ENCODE results near the gene CEBPB. TPM values are rescaled to one million over a fixed set of nuclear protein-coding genes. Genes with fewer than 3 reads are reported as not detected.
"Not testable (repeated sequence)": the region's sequence is repeated elsewhere in the genome, so short reads cannot be mapped to it uniquely, and the experiment has no call there.

CEBPB gene
- total RNA-seq, 2 donors from 2014 or later = 153 to 167 TPM

DNA sequence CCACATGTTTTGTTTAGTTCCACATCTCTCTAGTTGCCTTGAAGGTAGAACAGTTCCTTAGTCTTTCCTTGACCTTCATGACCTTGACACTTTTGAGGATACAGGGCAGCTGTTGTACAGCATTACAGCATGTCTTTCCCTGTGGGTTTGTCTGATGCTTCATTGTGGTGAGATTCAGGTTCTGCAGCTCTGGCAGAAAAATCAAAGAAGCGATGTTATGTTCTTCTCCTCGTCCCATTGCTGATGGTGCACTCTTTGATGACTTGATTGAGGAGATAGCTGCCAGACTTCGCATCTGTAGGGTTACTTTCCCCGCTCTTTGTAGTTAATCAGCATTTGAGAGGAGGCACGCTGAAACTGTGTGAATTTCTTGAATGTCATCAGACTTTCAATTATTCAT lies 12.0 kb downstream of the CEBPB start:
- DNase-seq (ENCODE audit: low spot score) (no peak), ATAC-seq (no peak)
- Mint-ChIP-seq H3K27me3 (no peaks in the 10 kb centered on the region), H3K36me3 (peaks cover 9% of the 10 kb centered on the region), H3K4me1 (ENCODE audit: low read depth in 2 of 2) (peaks cover 4 to 14% of the 10 kb centered on the region in 2 donors), H3K9me3 (peaks cover 5% of the 10 kb centered on the region), H3K27ac (no peak overlapping the region), H3K4me3 (no peak overlapping the region)

GRCh38 chr20:50203951-50204937 lies 13.6 kb downstream of the CEBPB start:
- no peak for ATAC-seq
- Mint-ChIP-seq H3K27ac (peak overlapping the region in 1 of 2 donors; percentile 47), H3K9me3 (peaks cover 5% of the 10 kb centered on the region), H3K36me3 (peaks cover 9% of the 10 kb centered on the region), H3K4me3 (no peak overlapping the region), H3K4me1 (ENCODE audit: low read depth in 2 of 2) (peaks cover 4 to 10% of the 10 kb centered on the region in 2 donors), H3K27me3 (no peaks in the 10 kb centered on the region)
- DNase-seq (ENCODE audit: low spot score) = no peak

DNA sequence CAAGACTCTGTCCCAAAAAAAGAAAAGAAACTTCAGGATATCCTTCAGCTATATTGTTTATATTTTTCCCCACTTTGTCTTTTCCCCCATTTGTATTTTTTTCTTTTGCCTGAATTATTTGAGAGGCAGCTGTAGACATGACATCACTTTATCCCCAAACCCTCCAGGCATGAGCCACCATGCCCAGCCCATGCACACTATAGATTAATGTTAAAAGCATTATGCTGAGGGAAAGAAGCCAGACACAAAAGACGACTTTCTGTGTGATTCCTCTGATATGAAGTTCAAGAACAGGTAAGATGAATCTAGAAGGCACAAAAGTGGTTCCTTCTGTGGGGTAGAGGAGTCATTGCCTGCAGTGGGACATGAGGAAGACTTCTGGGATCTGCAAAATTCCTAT lies 16.4 kb downstream of the CEBPB start:
- H3K27me3 Mint-ChIP-seq = peaks cover 0 to 3% of the 10 kb centered on the region in 2 donors
- peaks cover 5% of the 10 kb centered on the region for H3K9me3 Mint-ChIP-seq
- no peak overlapping the region for H3K27ac Mint-ChIP-seq
- ATAC-seq = no peak
- peaks cover 9% of the 10 kb centered on the region for H3K36me3 Mint-ChIP-seq
- no peak for DNase-seq (ENCODE audit: low spot score)
- peaks cover 0 to 12% of the 10 kb centered on the region in 2 donors for H3K4me1 Mint-ChIP-seq (ENCODE audit: low read depth in 2 of 2)
- no peak overlapping the region for H3K4me3 Mint-ChIP-seq

GRCh38 chr20:50208085-50208491 lies 17.5 kb downstream of the CEBPB start:
- Mint-ChIP-seq H3K4me1 (ENCODE audit: low read depth in 2 of 2) (peaks cover under 1 to 9% of the 10 kb centered on the region in 2 donors), H3K27me3 (peaks cover 1 to 3% of the 10 kb centered on the region in 2 donors), H3K4me3 (no peak overlapping the region), H3K27ac (no peak overlapping the region), H3K36me3 (peaks cover 9% of the 10 kb centered on the region), H3K9me3 (peaks cover 5% of the 10 kb centered on the region)
- DNase-seq (ENCODE audit: low spot score) (no peak), ATAC-seq (no peak)

DNA sequence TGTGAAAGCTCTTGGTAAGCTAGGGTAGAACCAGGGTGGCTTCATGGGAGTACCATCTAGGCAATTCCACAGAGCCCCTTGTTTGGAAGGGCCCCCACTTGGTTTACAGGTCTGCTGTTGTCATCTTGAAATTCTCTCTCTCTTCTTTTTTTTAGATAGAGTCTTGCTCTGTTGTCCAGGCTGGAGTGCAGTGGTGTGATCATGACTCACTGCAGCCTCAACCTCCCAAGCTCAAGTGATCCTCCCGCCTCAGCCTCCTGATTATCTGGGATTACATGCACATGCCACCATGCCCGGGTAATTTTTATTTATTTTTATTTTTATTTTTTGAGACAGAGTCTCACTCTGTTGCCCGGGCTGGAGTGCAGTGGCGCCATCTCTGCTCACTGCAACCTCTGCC lies 18.2 kb downstream of the CEBPB start:
- not testable (repeated sequence) for H3K27me3 Mint-ChIP-seq; H3K27ac Mint-ChIP-seq; H3K9me3 Mint-ChIP-seq; DNase-seq (ENCODE audit: low spot score); H3K4me3 Mint-ChIP-seq; ATAC-seq; H3K36me3 Mint-ChIP-seq
- H3K4me1 Mint-ChIP-seq (ENCODE audit: low read depth in 2 of 2) = peaks cover 7 to 12% of the 10 kb centered on the region in 2 donors

DNA sequence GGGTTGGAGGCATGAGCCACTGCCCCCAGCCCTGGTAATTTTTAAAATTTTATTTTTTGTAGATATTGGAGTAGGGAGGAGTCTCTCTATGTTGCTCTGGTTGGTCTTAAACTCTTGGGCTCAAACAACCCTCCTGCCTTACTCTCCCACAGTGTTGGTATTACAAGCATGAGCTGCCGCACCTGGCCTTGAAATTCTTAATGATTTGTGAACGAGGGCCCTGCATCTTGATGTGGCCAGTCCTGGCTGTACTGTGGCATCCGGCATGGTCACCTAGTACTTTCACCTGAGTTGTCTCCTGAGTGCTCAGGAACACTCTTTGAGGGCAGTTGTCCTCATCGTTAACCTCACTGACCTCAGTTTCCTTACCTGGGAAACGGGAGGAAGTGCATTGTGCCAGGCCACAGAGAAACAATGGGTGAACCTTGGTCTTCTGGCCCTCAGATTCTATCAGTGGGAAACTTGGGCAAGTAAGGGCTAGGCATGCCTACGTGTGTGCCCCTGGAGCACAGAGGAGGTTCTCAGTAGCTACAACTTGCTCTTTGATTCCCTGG lies 19.5 kb downstream of the CEBPB start:
- no peak overlapping the region for H3K27ac Mint-ChIP-seq
- H3K4me3 Mint-ChIP-seq = no peak overlapping the region
- no peaks in the 10 kb centered on the region for H3K9me3 Mint-ChIP-seq
- peaks cover 11 to 13% of the 10 kb centered on the region in 2 donors for H3K4me1 Mint-ChIP-seq (ENCODE audit: low read depth in 2 of 2)
- no peak for DNase-seq (ENCODE audit: low spot score)
- no peak for ATAC-seq
- no peaks in the 10 kb centered on the region for H3K36me3 Mint-ChIP-seq
- peaks cover 16 to 17% of the 10 kb centered on the region in 2 donors for H3K27me3 Mint-ChIP-seq

GRCh38 chr20:50211091-50211490 lies 20.5 kb downstream of the CEBPB start:
- Mint-ChIP-seq H3K9me3 (no peaks in the 10 kb centered on the region), H3K4me1 (ENCODE audit: low read depth in 2 of 2) (peaks cover 11 to 13% of the 10 kb centered on the region in 2 donors), H3K36me3 (no peaks in the 10 kb centered on the region), H3K27ac (no peak overlapping the region), H3K4me3 (no peak overlapping the region), H3K27me3 (peaks cover 21 to 22% of the 10 kb centered on the region in 2 donors)
- ATAC-seq (no peak), DNase-seq (ENCODE audit: low spot score) (no peak)

DNA sequence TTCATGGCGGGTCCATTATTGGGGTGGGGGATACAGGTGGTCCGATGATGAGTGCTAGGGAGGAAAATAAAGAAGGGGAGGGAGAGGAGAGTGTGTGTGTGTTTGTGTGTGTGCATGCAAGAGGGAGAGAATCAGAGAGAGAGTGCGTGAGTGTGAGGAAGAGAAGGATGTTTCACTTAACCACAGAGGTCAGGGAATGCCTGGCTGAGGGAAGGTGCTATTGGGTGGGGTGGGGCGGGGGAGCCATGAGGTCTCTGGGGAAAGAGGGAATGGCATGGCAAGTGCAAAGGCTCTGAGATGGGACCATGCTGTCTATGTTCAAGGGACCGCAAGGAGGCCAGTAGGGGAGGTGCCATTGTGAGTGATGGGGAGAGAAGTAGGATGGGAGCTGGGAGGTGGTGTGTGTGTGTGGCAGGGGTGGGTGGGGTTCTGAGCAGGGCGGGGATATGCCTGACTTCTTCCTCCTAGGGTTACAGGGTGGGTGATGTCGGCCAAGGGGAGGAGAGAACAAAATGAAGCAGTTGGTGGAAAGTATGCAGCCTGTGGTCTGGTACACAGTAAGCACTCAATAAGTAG lies 23.0 kb downstream of the CEBPB start:
- H3K9me3 Mint-ChIP-seq = no peaks in the 10 kb centered on the region

GRCh38 chr20:50214226-50215024 lies 23.8 kb downstream of the CEBPB start:
- Mint-ChIP-seq H3K9me3 (no peaks in the 10 kb centered on the region), H3K4me1 (ENCODE audit: low read depth in 2 of 2) (peaks cover 11 to 12% of the 10 kb centered on the region in 2 donors), H3K36me3 (no peaks in the 10 kb centered on the region), H3K4me3 (no peak overlapping the region), H3K27me3 (peaks cover 21 to 24% of the 10 kb centered on the region in 2 donors), H3K27ac (peak overlapping the region in 1 of 2 donors; percentile 72)
- ATAC-seq (no peak), DNase-seq (ENCODE audit: low spot score) (no peak)

More for the DNA sequence above, 23.0 kb downstream of the CEBPB start:
- H3K4me3 Mint-ChIP-seq = no peak overlapping the region
- DNase-seq (ENCODE audit: low spot score) (no peak), ATAC-seq (no peak)
- H3K36me3 Mint-ChIP-seq = no peaks in the 10 kb centered on the region
- H3K27me3 Mint-ChIP-seq = peaks cover 21 to 24% of the 10 kb centered on the region in 2 donors
- no peak overlapping the region for H3K27ac Mint-ChIP-seq
- H3K4me1 Mint-ChIP-seq (ENCODE audit: low read depth in 2 of 2) = peaks cover 10 to 11% of the 10 kb centered on the region in 2 donors

GRCh38 chr20:50215101-50215690 lies 24.6 kb downstream of the CEBPB start:
- Mint-ChIP-seq H3K27me3 (peaks cover 21 to 24% of the 10 kb centered on the region in 2 donors), H3K9me3 (no peaks in the 10 kb centered on the region), H3K4me3 (no peak overlapping the region), H3K36me3 (no peaks in the 10 kb centered on the region), H3K27ac (peak overlapping the region; percentile 21 to 72), H3K4me1 (ENCODE audit: low read depth in 2 of 2) (peaks cover 15 to 16% of the 10 kb centered on the region in 2 donors)
- ATAC-seq = no peak
- DNase-seq (ENCODE audit: low spot score) = no peak

GRCh38 chr20:50215926-50216325 lies 25.3 kb downstream of the CEBPB start:
- ATAC-seq (no peak), DNase-seq (ENCODE audit: low spot score) (no peak)
- peaks cover 21 to 23% of the 10 kb centered on the region in 2 donors for H3K27me3 Mint-ChIP-seq
- H3K36me3 Mint-ChIP-seq = no peaks in the 10 kb centered on the region
- H3K27ac Mint-ChIP-seq = no peak overlapping the region
- H3K9me3 Mint-ChIP-seq = no peaks in the 10 kb centered on the region
- peaks cover 16 to 17% of the 10 kb centered on the region in 2 donors for H3K4me1 Mint-ChIP-seq (ENCODE audit: low read depth in 2 of 2)
- no peak overlapping the region for H3K4me3 Mint-ChIP-seq

DNA sequence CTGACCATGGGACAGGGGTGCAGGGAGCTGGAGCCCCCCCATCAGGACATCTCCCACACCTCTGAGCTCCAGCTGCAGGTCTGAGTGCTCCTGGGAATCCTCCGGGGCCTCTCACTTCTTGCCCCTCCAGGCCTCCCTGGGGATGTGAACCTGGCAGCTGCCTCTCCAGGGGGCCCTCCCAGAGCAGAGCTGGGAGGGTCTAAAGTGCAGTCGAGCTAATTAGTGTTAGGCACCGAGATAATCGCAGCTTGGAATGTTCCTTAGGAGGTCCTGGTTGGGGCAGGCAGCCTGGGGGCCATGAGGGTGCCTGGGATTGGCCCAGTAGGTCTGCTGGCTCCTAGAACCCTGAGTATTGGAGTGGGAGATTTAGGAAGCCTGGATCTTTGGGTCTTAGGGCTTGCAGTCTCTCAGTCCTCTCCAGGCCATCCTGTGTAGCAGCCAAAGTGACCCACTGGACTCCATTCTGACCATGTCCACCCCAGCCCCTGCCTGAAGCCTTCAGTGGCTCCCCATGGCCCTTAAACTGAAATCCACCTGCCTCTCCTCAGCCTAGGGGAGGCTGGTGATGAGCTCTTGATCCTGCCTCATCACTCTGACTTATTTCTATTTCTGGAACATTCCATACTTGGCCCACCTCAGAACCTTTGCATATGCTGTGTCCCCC lies 26.0 kb downstream of the CEBPB start:
- no peaks in the 10 kb centered on the region for H3K36me3 Mint-ChIP-seq
- H3K27me3 Mint-ChIP-seq = peaks cover 21% of the 10 kb centered on the region in 2 donors
- peaks cover 14 to 17% of the 10 kb centered on the region in 2 donors for H3K4me1 Mint-ChIP-seq (ENCODE audit: low read depth in 2 of 2)
- H3K27ac Mint-ChIP-seq = no peak overlapping the region
- no peak overlapping the region for H3K4me3 Mint-ChIP-seq
- ATAC-seq (no peak), DNase-seq (ENCODE audit: low spot score) (no peak)
- H3K9me3 Mint-ChIP-seq = no peaks in the 10 kb centered on the region
